NB4 (cell line): ENCODE results near the gene TSEN34.

Experiments used
- POLR2A ChIP-seq: IDR thresholded peaks from 2 replicates; pipeline ENCODE4 v1.6.1; 2011; ENCODE audit warnings: mild to moderate bottlenecking; ENCODE audit not compliant: insufficient read length; ENCODE audit errors: extremely low read depth
- TF ChIP-seq, protein P1 (sequence below): IDR thresholded peaks from one replicate; pipeline ENCODE4 v1.5.1; 2012; ENCODE audit warnings: low read depth, low read length

DNA sequence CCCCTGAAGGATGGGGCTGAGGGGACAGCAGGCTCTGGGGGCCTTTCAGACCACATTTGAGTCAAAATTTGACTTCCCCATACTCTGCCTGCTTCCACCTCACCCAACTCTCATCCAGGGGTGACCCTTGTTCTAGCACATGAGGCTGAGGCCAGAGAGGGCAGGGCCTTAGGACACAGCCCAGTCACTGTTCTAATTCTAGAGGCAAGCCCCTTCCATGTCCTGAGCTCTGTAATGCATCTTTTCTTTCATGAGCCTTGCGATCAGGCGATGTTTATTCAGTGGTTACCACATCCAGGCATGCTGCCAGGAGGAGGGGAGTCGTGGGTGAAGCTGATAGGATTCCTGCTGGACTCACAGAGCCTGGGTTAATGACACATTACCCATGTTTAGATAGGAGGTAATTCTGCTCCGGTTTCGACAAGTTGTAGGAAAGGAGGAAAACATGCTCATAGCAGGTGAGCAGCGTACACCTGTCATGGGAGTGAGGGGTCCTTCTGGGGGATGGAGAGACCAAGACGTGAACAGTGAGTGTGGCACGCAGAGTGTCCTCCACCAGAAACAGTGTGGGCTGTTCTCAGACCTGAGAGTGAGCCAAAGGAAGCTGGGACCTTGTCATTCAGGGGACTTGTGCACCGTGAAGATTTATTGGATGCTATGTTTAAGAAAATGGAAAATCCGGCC is 18.8 kb downstream of the TSEN34 start:
- TF ChIP-seq, protein P1, sequence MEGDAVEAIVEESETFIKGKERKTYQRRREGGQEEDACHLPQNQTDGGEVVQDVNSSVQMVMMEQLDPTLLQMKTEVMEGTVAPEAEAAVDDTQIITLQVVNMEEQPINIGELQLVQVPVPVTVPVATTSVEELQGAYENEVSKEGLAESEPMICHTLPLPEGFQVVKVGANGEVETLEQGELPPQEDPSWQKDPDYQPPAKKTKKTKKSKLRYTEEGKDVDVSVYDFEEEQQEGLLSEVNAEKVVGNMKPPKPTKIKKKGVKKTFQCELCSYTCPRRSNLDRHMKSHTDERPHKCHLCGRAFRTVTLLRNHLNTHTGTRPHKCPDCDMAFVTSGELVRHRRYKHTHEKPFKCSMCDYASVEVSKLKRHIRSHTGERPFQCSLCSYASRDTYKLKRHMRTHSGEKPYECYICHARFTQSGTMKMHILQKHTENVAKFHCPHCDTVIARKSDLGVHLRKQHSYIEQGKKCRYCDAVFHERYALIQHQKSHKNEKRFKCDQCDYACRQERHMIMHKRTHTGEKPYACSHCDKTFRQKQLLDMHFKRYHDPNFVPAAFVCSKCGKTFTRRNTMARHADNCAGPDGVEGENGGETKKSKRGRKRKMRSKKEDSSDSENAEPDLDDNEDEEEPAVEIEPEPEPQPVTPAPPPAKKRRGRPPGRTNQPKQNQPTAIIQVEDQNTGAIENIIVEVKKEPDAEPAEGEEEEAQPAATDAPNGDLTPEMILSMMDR = no peak
- TF ChIP-seq POLR2A = no peak
